SK-N-SH (cell line): ENCODE measurements around the gene DMD. TPM values are rescaled to one million over a fixed set of nuclear protein-coding genes. Genes with fewer than 3 reads are reported as not detected.

Experiments
- CTCF ChIA-PET: fragments of 300-600, 350-600 bp; formaldehyde crosslinking; extraction: SDS; loops from one replicate; lab custom pipeline; 2021; lab: Yijun Ruan, JAX
- POLR2A ChIA-PET: fragments of 350-600 bp; sonication (Branson Sonifier 250); formaldehyde crosslinking; extraction: SDS; loops from one replicate; lab custom pipeline; 2020; ENCODE audit warnings: antibody characterized with exemption, inconsistent platforms; lab: Yijun Ruan, JAX
- DNase-seq: peaks from one replicate; pipeline ENCODE4 v3.0.0; 2012
- H2AFZ ChIP-seq: fragments of 200-600 bp; sonication (generic); 2 replicates; pipeline ENCODE4 v1.8.1; 2016; ENCODE audit warnings: antibody characterized with exemption, mild to moderate bottlenecking, low read depth
- H3F3A ChIP-seq: fragments of 200-600 bp; sonication (generic); replicated peaks from 2 replicates; pipeline ENCODE3; 2016; ENCODE audit warnings: antibody characterized with exemption, mild to moderate bottlenecking; ENCODE audit not compliant: insufficient read depth
- H3K27ac ChIP-seq, 2 experiments: fragments of 200-500 bp in 1 of 2; fragments of 200-600 bp in 1 of 2; sonication (Bioruptor generic) in 1 of 2; sonication (generic), shearing (Covaris generic) in 1 of 2; 2 replicates each; pipeline versions ENCODE4 v1.5.1 to v1.6.1; 2014 to 2016; ENCODE audit warnings: low read depth in 2 of 2, inconsistent platforms in 1 of 2, low read length in 1 of 2, mild to moderate bottlenecking in 1 of 2, mixed read lengths in 1 of 2
- H3K27me3 ChIP-seq: fragments of 200-600 bp; sonication (generic), shearing (Covaris generic); 2 replicates; pipeline ENCODE4 v1.6.1; 2016; ENCODE audit warnings: mixed run types; ENCODE audit not compliant: insufficient read depth
- H3K36me3 ChIP-seq, 2 experiments: fragments of 200-500 bp in 1 of 2; fragments of 200-600 bp in 1 of 2; sonication (Bioruptor generic) in 1 of 2; sonication (generic) in 1 of 2; replicated peaks in 1 of 2; 2 replicates each; pipeline versions ENCODE3 to v1.5.1; 2014 to 2016; ENCODE audit warnings: low read length in 1 of 2, mild to moderate bottlenecking in 1 of 2; ENCODE audit not compliant: insufficient read depth in 2 of 2, control insufficient read depth in 1 of 2
- H3K4me1 ChIP-seq, 2 experiments: fragments of 200-500 bp in 1 of 2; fragments of 200-600 bp in 1 of 2; sonication (Bioruptor generic) in 1 of 2; sonication (generic), shearing (Covaris generic) in 1 of 2; 2 replicates each; pipeline versions ENCODE4 v1.5.1 to v1.6.1; 2014 to 2016; ENCODE audit warnings: low read depth in 1 of 2, low read length in 1 of 2, mixed run types in 1 of 2; ENCODE audit not compliant: insufficient read depth in 2 of 2, control insufficient read depth in 1 of 2
- H3K4me2 ChIP-seq: fragments of 200-600 bp; sonication (generic), shearing (Covaris generic); 2 replicates; pipeline ENCODE4 v1.6.1; 2017; ENCODE audit warnings: mixed run types
- H3K4me3 ChIP-seq, 2 experiments: fragments of 200-500 bp in 1 of 2; fragments of 200-600 bp in 1 of 2; sonication (Bioruptor generic) in 1 of 2; sonication (generic), shearing (Covaris generic) in 1 of 2; 2 replicates each; pipeline versions ENCODE4 v1.5.1 to v1.8.1; 2014 to 2016; ENCODE audit warnings: low read depth in 2 of 2, inconsistent platforms in 1 of 2, low read length in 1 of 2, mild to moderate bottlenecking in 1 of 2, mixed read lengths in 1 of 2, moderate library complexity in 1 of 2
- H3K79me2 ChIP-seq: fragments of 200-600 bp; sonication (generic); 2 replicates; pipeline ENCODE4 v1.8.1; 2017; ENCODE audit warnings: mild to moderate bottlenecking; ENCODE audit not compliant: insufficient read depth
- H3K9ac ChIP-seq: fragments of 200-600 bp; sonication (generic); 2 replicates; pipeline ENCODE4 v1.6.1; 2017; ENCODE audit warnings: mixed run types
- H3K9me2 ChIP-seq: fragments of 200-600 bp; sonication (generic); 2 replicates; pipeline ENCODE4 v1.6.1; 2017; ENCODE audit warnings: mixed run types
- H3K9me3 ChIP-seq: fragments of 200-600 bp; sonication (generic); 2 replicates; pipeline ENCODE4 v1.6.1; 2017; ENCODE audit warnings: mixed run types, mild to moderate bottlenecking, moderate library complexity
- H4K20me1 ChIP-seq: fragments of 200-600 bp; sonication (generic); 2 replicates; pipeline ENCODE4 v1.6.1; 2017; ENCODE audit warnings: mild to moderate bottlenecking, mixed run types; ENCODE audit not compliant: insufficient read depth
- CHD2 ChIP-seq: fragments of 150-350 bp; IDR thresholded peaks from 2 replicates; pipeline ENCODE4 v1.6.1; 2018; ENCODE audit warnings: low read length; ENCODE audit not compliant: partially characterized antibody
- FOSL2 ChIP-seq: IDR thresholded peaks from 2 replicates; pipeline ENCODE4 v1.4.0; 2012; ENCODE audit warnings: low read depth, mild to moderate bottlenecking, moderate library complexity, borderline replicate concordance
- FOXM1 ChIP-seq: IDR thresholded peaks from 2 replicates; pipeline ENCODE4 v1.4.0; 2012; ENCODE audit warnings: low read depth, mild to moderate bottlenecking
- GABPA ChIP-seq: IDR thresholded peaks from 2 replicates; pipeline ENCODE4 v1.4.0; 2012; ENCODE audit warnings: low read depth, mild to moderate bottlenecking
- GATA2 ChIP-seq: sonication (generic); formaldehyde crosslinking; IDR thresholded peaks from 2 replicates; pipeline ENCODE4 v1.5.0; 2020; ENCODE audit warnings: mild to moderate bottlenecking, missing genetic modification reagents
- MEF2A ChIP-seq: IDR thresholded peaks from 2 replicates; pipeline ENCODE4 v1.4.0; 2012; ENCODE audit warnings: low read depth, borderline replicate concordance
- NFIC ChIP-seq: IDR thresholded peaks from 2 replicates; pipeline ENCODE4 v1.4.0; 2012; ENCODE audit warnings: borderline replicate concordance
- PBX3 ChIP-seq: IDR thresholded peaks from 2 replicates; pipeline ENCODE4; 2012
- REST ChIP-seq: IDR thresholded peaks from 2 replicates; pipeline ENCODE4 v1.6.1; 2012; ENCODE audit warnings: mild to moderate bottlenecking, low read depth, low read length, moderate library complexity
- RXRA ChIP-seq: IDR thresholded peaks from 2 replicates; pipeline ENCODE4 v1.4.0; 2012; ENCODE audit warnings: low read depth, mild to moderate bottlenecking, borderline replicate concordance
- SIN3A ChIP-seq: IDR thresholded peaks from 2 replicates; pipeline ENCODE4 v1.6.1; 2012; ENCODE audit warnings: low read depth, mild to moderate bottlenecking, low read length, moderate library complexity, borderline replicate concordance
- TEAD4 ChIP-seq: IDR thresholded peaks from 2 replicates; pipeline ENCODE4 v1.4.0; 2012; ENCODE audit warnings: mild to moderate bottlenecking, borderline replicate concordance; ENCODE audit not compliant: insufficient read depth
- YY1 ChIP-seq: IDR thresholded peaks from 2 replicates; pipeline ENCODE4 v1.4.0; 2012; ENCODE audit warnings: low read depth, mild to moderate bottlenecking
- WGBS: methylation state at CpG from one replicate; pipeline ENCODE4 v1.1.6; 2017; ENCODE audit warnings: low lambda C conversion rate; 5-methylcytosine and 5-hydroxymethylcytosine counted together
- polyA plus RNA-seq, 3 experiments: library from polyadenylated mRNA; depleted of rRNA; stranded (reverse); fragments of >200 nt; gene quantifications; 2 replicates each; pipeline ENCODE4 v1.2.3, GENCODE V29; 2012
- TF ChIP-seq, protein P1 (sequence below): IDR thresholded peaks from 2 replicates; pipeline ENCODE4 v1.4.0; 2012; ENCODE audit warnings: low read depth, borderline replicate concordance
- TF ChIP-seq, protein P2 (sequence below): fragments of 150-350 bp; IDR thresholded peaks from 2 replicates; pipeline ENCODE4 v1.6.1; 2016; ENCODE audit warnings: mild to moderate bottlenecking, low read depth, low read length

DMD gene
- polyA plus RNA-seq, 1 of the 3 experiments (the other 2 are of a cell fraction) = 3.9 TPM

- no peak for DNase-seq
- no peaks in the 10 kb centered on the region for H3K9me3 ChIP-seq
- WGBS = 48% methylated on average over 4 of the region's 4 CpGs
Measured at GRCh38 chrX:31251336-31251735, 1960.0 kb downstream of the DMD start.

DNA sequence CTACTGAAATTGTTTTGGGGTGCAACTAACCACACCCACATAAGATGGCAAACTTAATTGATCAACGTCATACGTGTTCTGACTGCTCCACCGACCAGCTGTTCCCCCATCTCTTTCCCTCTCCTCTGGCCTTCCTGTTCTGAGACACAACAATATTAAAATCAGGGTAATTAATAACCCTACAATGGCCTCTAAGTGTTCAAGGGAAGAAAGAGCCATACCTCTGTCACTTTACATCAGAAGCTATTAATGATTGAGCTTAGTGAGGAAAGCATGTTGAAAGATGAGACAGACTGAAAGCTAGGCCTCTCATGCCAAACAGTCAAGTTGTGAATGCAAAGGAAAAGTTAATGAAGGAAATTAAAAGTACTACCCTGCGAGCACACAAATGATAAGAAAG is 1965.6 kb downstream of the DMD start:
- no peak overlapping the region for H3K4me3 ChIP-seq
- no peaks in the 10 kb centered on the region for H3K79me2 ChIP-seq
- no peaks in the 10 kb centered on the region for H3K36me3 ChIP-seq
- no peaks in the 10 kb centered on the region for H3K4me1 ChIP-seq
- no peak overlapping the region for H3K9ac ChIP-seq
- H3K27me3 ChIP-seq = no peaks in the 10 kb centered on the region
- H3K9me3 ChIP-seq = no peaks in the 10 kb centered on the region
- H3K9me2 ChIP-seq = no peaks in the 10 kb centered on the region
- H4K20me1 ChIP-seq = no peaks in the 10 kb centered on the region
- DNase-seq = no peak
- POLR2A ChIA-PET = no interaction called here
- H3K27ac ChIP-seq = no peak overlapping the region
- no peak overlapping the region for H2AFZ ChIP-seq
- CTCF ChIA-PET = no interaction called here
- H3K4me2 ChIP-seq = no peak overlapping the region
- 56% methylated on average over 4 of the region's 4 CpGs for WGBS
- TF ChIP-seq, protein P1, sequence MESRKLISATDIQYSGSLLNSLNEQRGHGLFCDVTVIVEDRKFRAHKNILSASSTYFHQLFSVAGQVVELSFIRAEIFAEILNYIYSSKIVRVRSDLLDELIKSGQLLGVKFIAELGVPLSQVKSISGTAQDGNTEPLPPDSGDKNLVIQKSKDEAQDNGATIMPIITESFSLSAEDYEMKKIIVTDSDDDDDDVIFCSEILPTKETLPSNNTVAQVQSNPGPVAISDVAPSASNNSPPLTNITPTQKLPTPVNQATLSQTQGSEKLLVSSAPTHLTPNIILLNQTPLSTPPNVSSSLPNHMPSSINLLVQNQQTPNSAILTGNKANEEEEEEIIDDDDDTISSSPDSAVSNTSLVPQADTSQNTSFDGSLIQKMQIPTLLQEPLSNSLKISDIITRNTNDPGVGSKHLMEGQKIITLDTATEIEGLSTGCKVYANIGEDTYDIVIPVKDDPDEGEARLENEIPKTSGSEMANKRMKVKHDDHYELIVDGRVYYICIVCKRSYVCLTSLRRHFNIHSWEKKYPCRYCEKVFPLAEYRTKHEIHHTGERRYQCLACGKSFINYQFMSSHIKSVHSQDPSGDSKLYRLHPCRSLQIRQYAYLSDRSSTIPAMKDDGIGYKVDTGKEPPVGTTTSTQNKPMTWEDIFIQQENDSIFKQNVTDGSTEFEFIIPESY = no peak
- no peak for TF ChIP-seq FOSL2
- no peak for TF ChIP-seq SIN3A
- no peak for TF ChIP-seq REST
- no peak for TF ChIP-seq FOXM1
- TF ChIP-seq CHD2 = no peak
- no peak for TF ChIP-seq MEF2A
- TF ChIP-seq RXRA = no peak
- no peak for TF ChIP-seq GABPA
- no peak for TF ChIP-seq YY1
- H3F3A ChIP-seq = no peaks in the 10 kb centered on the region

More at GRCh38 chrX:31251336-31251735, 1960.0 kb downstream of the DMD start:
- H3K79me2 ChIP-seq = no peaks in the 10 kb centered on the region
- H3K9me2 ChIP-seq = no peaks in the 10 kb centered on the region
- H3K4me2 ChIP-seq = no peak overlapping the region
- POLR2A ChIA-PET = no interaction called here
- no peak overlapping the region for H3K27ac ChIP-seq
- TF ChIP-seq, protein P2, sequence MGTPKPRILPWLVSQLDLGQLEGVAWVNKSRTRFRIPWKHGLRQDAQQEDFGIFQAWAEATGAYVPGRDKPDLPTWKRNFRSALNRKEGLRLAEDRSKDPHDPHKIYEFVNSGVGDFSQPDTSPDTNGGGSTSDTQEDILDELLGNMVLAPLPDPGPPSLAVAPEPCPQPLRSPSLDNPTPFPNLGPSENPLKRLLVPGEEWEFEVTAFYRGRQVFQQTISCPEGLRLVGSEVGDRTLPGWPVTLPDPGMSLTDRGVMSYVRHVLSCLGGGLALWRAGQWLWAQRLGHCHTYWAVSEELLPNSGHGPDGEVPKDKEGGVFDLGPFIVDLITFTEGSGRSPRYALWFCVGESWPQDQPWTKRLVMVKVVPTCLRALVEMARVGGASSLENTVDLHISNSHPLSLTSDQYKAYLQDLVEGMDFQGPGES = no peak
- no peak for TF ChIP-seq GATA2 (CRISPR knock-in tag)
- no peak for TF ChIP-seq PBX3
- TF ChIP-seq GABPA = no peak
- TF ChIP-seq CHD2 = no peak
- TF ChIP-seq NFIC = no peak
- TF ChIP-seq TEAD4 = no peak
- no peak overlapping the region for H3K9ac ChIP-seq
- H3K4me3 ChIP-seq = no peak overlapping the region
- no peaks in the 10 kb centered on the region for H3K27me3 ChIP-seq
- H3K36me3 ChIP-seq = no peaks in the 10 kb centered on the region
- no peaks in the 10 kb centered on the region for H4K20me1 ChIP-seq
- H2AFZ ChIP-seq = no peak overlapping the region
- H3F3A ChIP-seq = no peaks in the 10 kb centered on the region
- no peaks in the 10 kb centered on the region for H3K4me1 ChIP-seq
- CTCF ChIA-PET = no interaction called here
